Glutamatergic neuron (in vitro differentiated cells): ENCODE data around the gene GNA12. TPM values are rescaled to one million over a fixed set of nuclear protein-coding genes. Genes with fewer than 3 reads are reported as not detected.

ENCODE experiments used
- DNase-seq: peaks from one replicate; pipeline ENCODE4 v3.0.0; 2022
- H3K27ac Mint-ChIP-seq: one replicate; pipeline ENCODE4 v1.8.0; 2020; ENCODE audit warnings: mild to moderate bottlenecking, mixed read lengths, inconsistent platforms; ENCODE audit not compliant: unreplicated experiment
- H3K27me3 Mint-ChIP-seq: one replicate; pipeline ENCODE4 v1.8.0; 2020; ENCODE audit warnings: mild to moderate bottlenecking, moderate library complexity, mixed read lengths, inconsistent platforms; ENCODE audit not compliant: unreplicated experiment
- H3K36me3 Mint-ChIP-seq: one replicate; pipeline ENCODE4 v1.8.0; 2020; ENCODE audit warnings: mild to moderate bottlenecking, mixed read lengths, inconsistent platforms; ENCODE audit not compliant: unreplicated experiment
- H3K4me1 Mint-ChIP-seq: one replicate; pipeline ENCODE4 v1.8.0; 2020; ENCODE audit warnings: mild to moderate bottlenecking, low read depth, mixed read lengths, inconsistent platforms; ENCODE audit not compliant: unreplicated experiment
- H3K4me3 Mint-ChIP-seq: one replicate; pipeline ENCODE4 v1.8.0; 2020; ENCODE audit warnings: mild to moderate bottlenecking, mixed read lengths, inconsistent platforms; ENCODE audit not compliant: unreplicated experiment
- H3K9me3 Mint-ChIP-seq: one replicate; pipeline ENCODE4 v1.8.0; 2020; ENCODE audit warnings: mild to moderate bottlenecking, moderate library complexity, mixed read lengths, inconsistent platforms; ENCODE audit not compliant: unreplicated experiment
- CTCF ChIP-seq: fragments of 200-600 bp; sonication (generic); IDR thresholded peaks from one replicate; pipeline ENCODE4 v1.5.0; 2021; ENCODE audit not compliant: partially characterized antibody, unreplicated experiment
- total RNA-seq: library from RNA; stranded (reverse); fragmentation: NEBNext Ultra II Directional; extraction: Animal tissue kit (Norgen Biotek cat#: 25700); gene quantifications from one replicate; pipeline ENCODE4 v1.2.1, GENCODE V29; 2021; ENCODE audit not compliant: unreplicated experiment

GNA12 gene
- total RNA-seq, 1 donor from 2014 or later: 66.2 TPM

GRCh38 chr7:2764621-2765020 is 79.5 kb downstream of the GNA12 start:
- no peak for DNase-seq
- Mint-ChIP-seq H3K27ac (peak overlapping the region; percentile 28), H3K27me3 (peaks cover 3% of the 10 kb centered on the region), H3K9me3 (peaks cover 18% of the 10 kb centered on the region), H3K4me1 (peaks cover 33% of the 10 kb centered on the region), H3K36me3 (no peaks in the 10 kb centered on the region), H3K4me3 (no peak overlapping the region)
- no peak for TF ChIP-seq CTCF

- peak overlapping the region; percentile 82 for H3K27ac Mint-ChIP-seq
- DNase-seq: no peak
- peaks cover 20% of the 10 kb centered on the region for H3K9me3 Mint-ChIP-seq
Observed at GRCh38 chr7:2763597-2763996, 80.5 kb downstream of the GNA12 start.

GRCh38 chr7:2761801-2762497 is 82.2 kb downstream of the GNA12 start:
- H3K9me3 Mint-ChIP-seq: peaks cover 18% of the 10 kb centered on the region
- peaks cover 47% of the 10 kb centered on the region for H3K4me1 Mint-ChIP-seq

More at GRCh38 chr7:2763597-2763996, 80.5 kb downstream of the GNA12 start:
- H3K36me3 Mint-ChIP-seq: no peaks in the 10 kb centered on the region
- no peak for TF ChIP-seq CTCF
- peaks cover 37% of the 10 kb centered on the region for H3K4me1 Mint-ChIP-seq
- H3K4me3 Mint-ChIP-seq: no peak overlapping the region
- H3K27me3 Mint-ChIP-seq: peaks cover 7% of the 10 kb centered on the region

GRCh38 chr7:2761131-2761624 is 82.9 kb downstream of the GNA12 start:
- DNase-seq: no peak
- peaks cover 18% of the 10 kb centered on the region for H3K9me3 Mint-ChIP-seq
- H3K27me3 Mint-ChIP-seq: peaks cover 11% of the 10 kb centered on the region
- peak overlapping the region; percentile 95 for H3K27ac Mint-ChIP-seq
- no peaks in the 10 kb centered on the region for H3K36me3 Mint-ChIP-seq
- peak overlapping the region; percentile 45 for H3K4me3 Mint-ChIP-seq
- TF ChIP-seq CTCF: no peak
- peaks cover 51% of the 10 kb centered on the region for H3K4me1 Mint-ChIP-seq

More at GRCh38 chr7:2761801-2762497, 82.2 kb downstream of the GNA12 start:
- peak overlapping the region; percentile 45 for H3K4me3 Mint-ChIP-seq
- H3K36me3 Mint-ChIP-seq: no peaks in the 10 kb centered on the region
- peak overlapping the region; percentile 95 for H3K27ac Mint-ChIP-seq
- TF ChIP-seq CTCF: no peak
- no peak for DNase-seq
- H3K27me3 Mint-ChIP-seq: peaks cover 7% of the 10 kb centered on the region
